Measurements from ENCODE around the gene PITPNC1. TPM values are rescaled to one million over a fixed set of nuclear protein-coding genes. Genes with fewer than 3 reads are reported as not detected.

PITPNC1 gene
- total and polyA plus RNA-seq, 2 donors (not counting 3 experiments of a cell fraction or from before 2014, with no cell fraction given): 2.4 to 9.6 TPM

DNA sequence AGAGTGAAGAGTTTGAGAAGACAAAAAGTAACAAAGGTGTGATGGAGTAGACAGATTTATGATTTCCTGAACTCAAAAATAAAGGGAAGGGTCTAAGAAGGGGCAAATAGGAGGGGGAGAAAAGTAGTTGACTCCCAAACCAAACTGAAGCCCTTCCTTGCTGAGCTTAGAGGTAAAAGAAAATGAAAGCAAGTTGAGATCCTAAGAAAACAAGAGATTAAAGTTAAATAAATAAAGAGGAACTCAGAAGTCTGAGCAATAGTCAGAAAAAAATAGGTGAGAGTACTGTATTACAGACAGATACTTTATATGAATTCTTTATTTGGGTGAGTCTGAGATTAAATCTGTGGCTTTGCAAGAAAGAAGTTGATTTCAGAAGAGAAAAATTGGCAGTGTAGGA lies 7.4 kb upstream of the PITPNC1 start:
- ChIA-PET CTCF (interaction anchor here (1.3 to 2.1 kb wide), 3 partner anchors 106 to 325 kb away, joined by 3 to 8 read pairs (median 3); no protein-coding TSS in a partner anchor), POLR2A (no interaction called here)
- intact Hi-C loops (cut with micrococcal nuclease) (loop anchor here (5.0 kb wide), 1 partner anchor 122 kb away; the partner anchor contains the start of gene HELZ), dilution Hi-C loops (cut with MboI; ENCODE audit: extremely low pct_ligation_motif_present, low sequenced_read_pairs) (no loop called here)
- H3K4me3 ChIP-seq (replicated peaks in 1 of 3; ENCODE audit: insufficient read depth in 1 of 3, low read depth in 1 of 3, low read length in 3 of 3): no peak overlapping the region
- peaks cover 7% of the 10 kb centered on the region for H3K4me1 ChIP-seq (ENCODE audit: control insufficient read depth, extremely low read depth, insufficient read depth, low read length)
- no peak overlapping the region for H3K4me2 ChIP-seq (ENCODE audit: insufficient read depth, low read length)
- no peak for FAIRE-seq
- H3K79me2 ChIP-seq (ENCODE audit: control insufficient read depth, insufficient read depth, low read length): peaks cover 17% of the 10 kb centered on the region
- no peak overlapping the region for H2AFZ ChIP-seq (ENCODE audit: low read depth, low read length)
- no TSS peak for BruUV-seq (replicated peaks)
- no peak for DNase-seq (ENCODE audit: low read depth, low spot score)
- no peaks in the 10 kb centered on the region for H4K20me1 ChIP-seq (replicated peaks; ENCODE audit: control insufficient read depth, extremely low read depth, insufficient read depth, low read length)
- H3K36me3 ChIP-seq (ENCODE audit: control insufficient read depth in 2 of 2, extremely low read depth in 1 of 2, insufficient read depth in 2 of 2, low read length in 2 of 2): no peaks in the 10 kb centered on the region
- H3K9ac ChIP-seq (replicated peaks; ENCODE audit: extremely low read depth, insufficient read depth, low read length): no peak overlapping the region
- TF ChIP-seq EZH2 (IDR thresholded peaks at IDR 0.05; ENCODE audit: borderline replicate concordance, low read depth, low read length, severe bottlenecking): no peak
- no peak for TF ChIP-seq POLR2AphosphoS5 (IDR thresholded peaks at IDR 0.05; ENCODE audit: insufficient read depth, low read depth, low read length)
- TF ChIP-seq GATA2 (IDR thresholded peaks at IDR 0.05; ENCODE audit: insufficient read depth, insufficient read length, low read depth, low read length): no peak
- no peak for TF ChIP-seq MYC (IDR thresholded peaks at IDR 0.05; ENCODE audit: low read depth, low read length)
- TF ChIP-seq JUN (IDR thresholded peaks at IDR 0.05; ENCODE audit: borderline replicate concordance, insufficient read depth, insufficient read length, low read depth): no peak
- TF ChIP-seq, protein P1, sequence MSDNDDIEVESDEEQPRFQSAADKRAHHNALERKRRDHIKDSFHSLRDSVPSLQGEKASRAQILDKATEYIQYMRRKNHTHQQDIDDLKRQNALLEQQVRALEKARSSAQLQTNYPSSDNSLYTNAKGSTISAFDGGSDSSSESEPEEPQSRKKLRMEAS (IDR thresholded peaks at IDR 0.05; ENCODE audit: insufficient read depth, insufficient read length): no peak
- TF ChIP-seq FOS (IDR thresholded peaks at IDR 0.05; ENCODE audit: borderline replicate concordance, insufficient read depth, low read length): no peak
- TF ChIP-seq, protein P2, sequence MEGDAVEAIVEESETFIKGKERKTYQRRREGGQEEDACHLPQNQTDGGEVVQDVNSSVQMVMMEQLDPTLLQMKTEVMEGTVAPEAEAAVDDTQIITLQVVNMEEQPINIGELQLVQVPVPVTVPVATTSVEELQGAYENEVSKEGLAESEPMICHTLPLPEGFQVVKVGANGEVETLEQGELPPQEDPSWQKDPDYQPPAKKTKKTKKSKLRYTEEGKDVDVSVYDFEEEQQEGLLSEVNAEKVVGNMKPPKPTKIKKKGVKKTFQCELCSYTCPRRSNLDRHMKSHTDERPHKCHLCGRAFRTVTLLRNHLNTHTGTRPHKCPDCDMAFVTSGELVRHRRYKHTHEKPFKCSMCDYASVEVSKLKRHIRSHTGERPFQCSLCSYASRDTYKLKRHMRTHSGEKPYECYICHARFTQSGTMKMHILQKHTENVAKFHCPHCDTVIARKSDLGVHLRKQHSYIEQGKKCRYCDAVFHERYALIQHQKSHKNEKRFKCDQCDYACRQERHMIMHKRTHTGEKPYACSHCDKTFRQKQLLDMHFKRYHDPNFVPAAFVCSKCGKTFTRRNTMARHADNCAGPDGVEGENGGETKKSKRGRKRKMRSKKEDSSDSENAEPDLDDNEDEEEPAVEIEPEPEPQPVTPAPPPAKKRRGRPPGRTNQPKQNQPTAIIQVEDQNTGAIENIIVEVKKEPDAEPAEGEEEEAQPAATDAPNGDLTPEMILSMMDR (IDR thresholded peaks at IDR 0.05; ENCODE audit: extremely low read depth in 1 of 2, insufficient read depth in 1 of 2, low read depth in 1 of 2, low read length in 2 of 2): no peak
- TF ChIP-seq POLR2A (IDR thresholded peaks at IDR 0.05; ENCODE audit: low read depth, low read length): no peak
- H3K9me1 ChIP-seq (replicated peaks; ENCODE audit: control insufficient read depth, extremely low read depth, insufficient read depth, low read length): no peaks in the 10 kb centered on the region
- H3K27ac ChIP-seq (ENCODE audit: insufficient read depth, low read depth, low read length): no peak overlapping the region
- no peaks in the 10 kb centered on the region for H3K9me3 ChIP-seq (replicated peaks; ENCODE audit: control insufficient read depth, insufficient read depth, low read length)
- no peaks in the 10 kb centered on the region for H3K27me3 ChIP-seq (ENCODE audit: control insufficient read depth in 2 of 2, insufficient read depth in 2 of 2, low read length in 2 of 2)

All from endothelial cell of umbilical vein (primary cell).